Nephron progenitor cell (in vitro differentiated cells): Measurements from ENCODE around the gene BRINP2.

Experiments used
- DNase-seq: peaks from one replicate; pipeline ENCODE4 v3.0.0; 2021
- H3K27ac Mint-ChIP-seq: 2 replicates; pipeline ENCODE4 v1.8.0; 2021; ENCODE audit warnings: mild to moderate bottlenecking, moderate library complexity, mixed read lengths
- H3K27me3 Mint-ChIP-seq: 2 replicates; pipeline ENCODE4 v1.8.0; 2021; ENCODE audit warnings: mild to moderate bottlenecking, low read depth, mixed read lengths; ENCODE audit not compliant: poor library complexity
- H3K36me3 Mint-ChIP-seq: 2 replicates; pipeline ENCODE4 v1.8.0; 2021; ENCODE audit warnings: low read depth, mixed read lengths
- H3K4me1 Mint-ChIP-seq: 2 replicates; pipeline ENCODE4 v1.8.0; 2021; ENCODE audit warnings: mixed read lengths
- H3K4me3 Mint-ChIP-seq: 2 replicates; pipeline ENCODE4 v1.8.0; 2021; ENCODE audit warnings: mild to moderate bottlenecking, moderate library complexity, mixed read lengths
- H3K9me3 Mint-ChIP-seq: 2 replicates; pipeline ENCODE4 v1.8.0; 2021; ENCODE audit warnings: mild to moderate bottlenecking, moderate library complexity, mixed read lengths
- CTCF ChIP-seq: fragments of 200-600 bp; sonication (generic); IDR thresholded peaks from 2 replicates; pipeline ENCODE4 v1.5.0; 2021; ENCODE audit warnings: antibody characterized with exemption

Gene BRINP2

GRCh38 chr1:177130451-177130945, 40.3 kb upstream of the BRINP2 start:
- DNase-seq, result no peak
- no peaks in the 10 kb centered on the region for H3K9me3 Mint-ChIP-seq
- H3K27me3 Mint-ChIP-seq, result peaks cover 29% of the 10 kb centered on the region
- no peak for TF ChIP-seq CTCF
- no peak overlapping the region for H3K27ac Mint-ChIP-seq
- peaks cover 34% of the 10 kb centered on the region for H3K4me1 Mint-ChIP-seq
- peaks cover 11% of the 10 kb centered on the region for H3K36me3 Mint-ChIP-seq
- no peak overlapping the region for H3K4me3 Mint-ChIP-seq

GRCh38 chr1:177131723-177132122, 39.0 kb upstream of the BRINP2 start:
- Mint-ChIP-seq H3K27me3 (peaks cover 32% of the 10 kb centered on the region), H3K9me3 (no peaks in the 10 kb centered on the region), H3K4me1 (peaks cover 28% of the 10 kb centered on the region), H3K4me3 (no peak overlapping the region), H3K27ac (no peak overlapping the region), H3K36me3 (peaks cover 11% of the 10 kb centered on the region)
- DNase-seq, result no peak
- no peak for TF ChIP-seq CTCF

GRCh38 chr1:177132141-177132540, 38.6 kb upstream of the BRINP2 start:
- Mint-ChIP-seq H3K4me3 (no peak overlapping the region), H3K36me3 (peaks cover 11% of the 10 kb centered on the region), H3K27ac (no peak overlapping the region), H3K9me3 (no peaks in the 10 kb centered on the region), H3K4me1 (peaks cover 28% of the 10 kb centered on the region), H3K27me3 (peaks cover 32% of the 10 kb centered on the region)
- no peak for DNase-seq
- no peak for TF ChIP-seq CTCF

- no peak for DNase-seq
- no peak for TF ChIP-seq CTCF
- no peak overlapping the region for H3K27ac Mint-ChIP-seq
- H3K27me3 Mint-ChIP-seq, result peaks cover 27% of the 10 kb centered on the region
- H3K4me3 Mint-ChIP-seq, result no peak overlapping the region
- no peaks in the 10 kb centered on the region for H3K9me3 Mint-ChIP-seq
- H3K4me1 Mint-ChIP-seq, result peaks cover 33% of the 10 kb centered on the region
- H3K36me3 Mint-ChIP-seq, result peaks cover 3% of the 10 kb centered on the region
These were observed 36.7 kb upstream of the BRINP2 start for GRCh38 chr1:177133977-177134538.

DNA sequence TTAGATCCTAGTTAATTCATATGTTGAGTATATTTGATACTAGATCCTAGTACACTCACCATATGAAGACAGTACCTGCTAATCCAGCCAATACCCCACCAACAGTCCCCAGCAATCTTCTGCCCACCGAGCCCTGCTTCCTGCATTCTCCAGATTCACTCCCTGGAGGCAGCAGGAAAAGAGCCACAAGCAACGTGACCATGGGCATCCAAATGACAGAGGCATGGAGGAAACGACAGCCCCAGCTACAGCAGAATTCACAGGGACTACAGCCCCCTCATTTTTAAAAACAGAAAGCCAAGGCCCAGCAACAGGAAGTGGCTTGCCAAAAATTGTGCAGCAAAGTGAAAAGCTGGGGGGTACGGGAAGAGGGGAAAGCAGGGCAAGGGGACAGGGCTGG, 35.5 kb upstream of the BRINP2 start:
- no peak overlapping the region for H3K4me3 Mint-ChIP-seq
- H3K9me3 Mint-ChIP-seq, result no peaks in the 10 kb centered on the region
- no peak for TF ChIP-seq CTCF
- peaks cover 26% of the 10 kb centered on the region for H3K4me1 Mint-ChIP-seq
- H3K27ac Mint-ChIP-seq, result no peak overlapping the region
- DNase-seq, result no peak
- H3K27me3 Mint-ChIP-seq, result peaks cover 24% of the 10 kb centered on the region
- H3K36me3 Mint-ChIP-seq, result no peaks in the 10 kb centered on the region

GRCh38 chr1:177137814-177138213, 32.9 kb upstream of the BRINP2 start:
- Mint-ChIP-seq H3K36me3 (no peaks in the 10 kb centered on the region), H3K4me3 (no peak overlapping the region), H3K27ac (no peak overlapping the region), H3K9me3 (no peaks in the 10 kb centered on the region), H3K4me1 (peaks cover 24% of the 10 kb centered on the region), H3K27me3 (peaks cover 20% of the 10 kb centered on the region)
- no peak for TF ChIP-seq CTCF
- DNase-seq, result no peak
